ENCODE results near the gene CILP.

The CILP gene

DNA sequence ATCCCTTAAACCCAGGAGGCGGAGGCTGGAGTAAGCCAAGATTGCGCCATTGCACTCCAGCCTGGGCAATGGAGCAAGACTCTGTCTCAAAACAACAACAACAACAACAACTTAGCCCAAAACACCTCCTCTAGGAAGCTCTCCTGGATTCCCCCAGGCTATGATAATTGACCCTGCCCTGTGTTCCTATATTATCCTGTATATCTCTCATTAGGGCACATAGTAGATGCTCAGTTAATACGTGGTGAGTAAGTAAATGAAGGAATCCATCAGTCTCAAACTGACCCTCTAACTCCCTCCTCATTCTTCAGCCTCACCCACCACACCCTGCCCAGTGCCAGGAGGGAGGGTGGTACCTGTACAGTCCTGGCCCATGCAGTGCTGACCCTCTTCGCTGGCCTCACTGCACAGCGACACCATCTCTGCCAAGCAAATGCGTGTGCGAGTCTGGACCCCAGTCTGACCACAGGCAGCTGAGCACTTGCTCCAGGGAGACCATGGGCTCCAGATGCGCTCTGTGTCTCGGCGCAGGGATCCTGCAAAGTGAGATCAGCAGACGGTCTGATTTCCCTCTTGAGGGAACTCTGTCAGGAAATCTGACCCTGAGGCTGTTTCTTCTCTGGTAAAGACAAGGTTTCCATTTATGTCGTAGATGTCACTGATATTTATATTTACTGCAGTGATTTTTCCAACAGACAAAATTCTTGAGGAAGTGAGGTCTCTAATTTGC, 6.2 kb downstream of the CILP start:
- Histone ChIP-seq H3K36me3 (ENCODE audit: insufficient read depth) (no peaks in the 10 kb centered on the region), H3K9ac (no peak overlapping the region), H3K4me2 (no peak overlapping the region), H2AFZ (ENCODE audit: low read depth) (no peak overlapping the region), H3K4me1 (ENCODE audit: low read depth, poor library complexity, severe bottlenecking) (no peaks in the 10 kb centered on the region), H4K20me1 (ENCODE audit: insufficient read depth) (no peaks in the 10 kb centered on the region), H3K27ac (no peak overlapping the region), H3K27me3 (ENCODE audit: insufficient read depth, low read depth) (no peaks in the 10 kb centered on the region), H3K79me2 (ENCODE audit: insufficient read depth, low read depth) (no peaks in the 10 kb centered on the region), H3K4me3 (IDR thresholded peaks at IDR 0.05; ENCODE audit: insufficient read depth, low read depth, low read length) (no peak overlapping the region)
- TF ChIP-seq CTCF (conservative IDR thresholded peaks at IDR 0.05; ENCODE audit: low read depth, low read length), result no peak

DNA sequence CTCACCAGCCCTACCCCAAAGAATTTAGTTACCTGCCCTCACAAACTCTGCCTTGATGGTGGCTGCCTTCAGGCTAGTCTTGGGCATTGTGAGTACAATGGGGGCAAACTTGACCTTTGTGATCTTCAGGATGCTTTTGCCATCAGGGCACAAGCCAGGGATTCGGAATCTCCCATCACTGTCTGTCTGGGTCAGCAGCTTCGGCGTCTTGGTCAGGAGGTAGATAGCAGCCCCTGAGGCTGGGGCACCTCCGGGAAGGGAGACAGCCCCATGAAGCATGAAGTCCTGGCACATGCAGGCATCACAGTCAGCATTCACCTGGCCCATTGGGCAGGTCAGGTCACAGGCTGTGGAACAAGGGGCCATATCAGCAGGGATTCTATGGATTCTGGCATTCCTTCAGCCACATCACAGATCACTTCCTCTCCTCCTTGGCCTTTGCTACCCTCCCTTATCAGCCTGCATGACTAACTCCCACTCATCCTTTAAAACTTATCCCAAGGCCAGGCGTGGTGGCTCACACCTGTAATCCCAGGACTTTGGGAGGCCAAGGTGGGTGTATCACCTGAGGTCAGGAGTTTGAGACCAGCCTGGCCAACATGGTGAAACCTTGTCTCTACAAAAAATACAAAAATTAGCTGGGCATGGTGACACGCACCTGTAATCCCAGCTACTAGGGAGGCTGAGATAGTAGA, 6.9 kb downstream of the CILP start:
- TF ChIP-seq CTCF (conservative IDR thresholded peaks at IDR 0.05; ENCODE audit: low read depth, low read length), result no peak
- Histone ChIP-seq H4K20me1 (ENCODE audit: insufficient read depth) (no peaks in the 10 kb centered on the region), H3K27ac (no peak overlapping the region), H3K36me3 (ENCODE audit: insufficient read depth) (no peaks in the 10 kb centered on the region), H3K4me2 (no peak overlapping the region), H3K79me2 (ENCODE audit: insufficient read depth, low read depth) (no peaks in the 10 kb centered on the region), H3K9ac (no peak overlapping the region), H3K4me3 (IDR thresholded peaks at IDR 0.05; ENCODE audit: insufficient read depth, low read depth, low read length) (no peak overlapping the region), H3K4me1 (ENCODE audit: low read depth, poor library complexity, severe bottlenecking) (no peaks in the 10 kb centered on the region), H3K27me3 (ENCODE audit: insufficient read depth, low read depth) (no peaks in the 10 kb centered on the region), H2AFZ (ENCODE audit: low read depth) (no peak overlapping the region)

DNA sequence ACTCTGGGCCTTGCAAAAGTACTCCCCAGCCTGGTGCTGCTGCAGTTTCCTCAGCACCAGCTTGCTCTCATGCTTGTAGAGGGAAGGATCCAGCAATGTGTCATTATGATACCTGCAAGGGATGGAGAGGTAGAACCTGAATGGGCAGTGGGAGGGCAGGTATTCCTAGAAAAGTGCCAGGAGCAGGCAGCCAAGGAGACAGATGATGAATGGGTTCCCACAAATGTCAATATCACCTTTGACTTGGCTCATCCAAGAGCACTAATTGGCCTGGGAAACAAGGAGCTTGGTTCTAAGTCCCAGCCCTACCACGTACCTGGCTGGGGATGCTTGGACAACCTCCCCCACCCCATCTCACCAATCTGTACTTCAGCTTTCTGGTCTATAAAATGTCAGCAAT, 9.4 kb downstream of the CILP start:
- Histone ChIP-seq H3K36me3 (ENCODE audit: insufficient read depth) (no peaks in the 10 kb centered on the region), H3K4me2 (no peak overlapping the region), H3K27me3 (ENCODE audit: insufficient read depth, low read depth) (no peaks in the 10 kb centered on the region), H3K4me3 (IDR thresholded peaks at IDR 0.05; ENCODE audit: insufficient read depth, low read depth, low read length) (no peak overlapping the region), H3K27ac (no peak overlapping the region), H3K79me2 (ENCODE audit: insufficient read depth, low read depth) (no peaks in the 10 kb centered on the region), H3K9ac (no peak overlapping the region), H4K20me1 (ENCODE audit: insufficient read depth) (no peaks in the 10 kb centered on the region), H2AFZ (ENCODE audit: low read depth) (no peak overlapping the region), H3K4me1 (ENCODE audit: low read depth, poor library complexity, severe bottlenecking) (no peaks in the 10 kb centered on the region)
- TF ChIP-seq CTCF (conservative IDR thresholded peaks at IDR 0.05; ENCODE audit: low read depth, low read length), result no peak

DNA sequence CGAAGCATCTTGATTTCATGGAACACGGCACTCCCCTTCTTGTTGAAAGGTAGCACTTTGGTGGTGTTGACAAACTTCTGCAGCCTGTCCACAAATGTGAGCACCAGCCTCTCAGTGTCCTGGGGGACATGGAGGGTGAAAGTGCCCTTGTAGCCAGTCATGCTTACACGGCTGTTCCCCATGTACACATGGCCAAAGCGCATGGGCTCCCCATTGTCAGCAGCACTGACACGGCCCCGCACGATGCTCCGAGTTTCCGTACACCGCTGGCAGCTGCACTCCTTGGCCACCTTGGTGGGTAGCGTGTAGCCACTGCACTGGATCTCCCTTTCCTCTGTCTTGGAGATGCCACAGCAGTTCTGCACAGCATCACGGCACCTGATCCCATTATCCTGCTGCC, 12.7 kb downstream of the CILP start:
- no peak overlapping the region for H3K4me2 ChIP-seq
- no peaks in the 10 kb centered on the region for H4K20me1 ChIP-seq (ENCODE audit: insufficient read depth)
- no peak for TF ChIP-seq CTCF (conservative IDR thresholded peaks at IDR 0.05; ENCODE audit: low read depth, low read length)
- H3K36me3 ChIP-seq (ENCODE audit: insufficient read depth), result no peaks in the 10 kb centered on the region
- no peaks in the 10 kb centered on the region for H3K27me3 ChIP-seq (ENCODE audit: insufficient read depth, low read depth)
- H3K9ac ChIP-seq, result no peak overlapping the region
- no peak overlapping the region for H2AFZ ChIP-seq (ENCODE audit: low read depth)
- no peaks in the 10 kb centered on the region for H3K4me1 ChIP-seq (ENCODE audit: low read depth, poor library complexity, severe bottlenecking)
- no peak overlapping the region for H3K4me3 ChIP-seq (IDR thresholded peaks at IDR 0.05; ENCODE audit: insufficient read depth, low read depth, low read length)
- H3K27ac ChIP-seq, result no peak overlapping the region
- H3K79me2 ChIP-seq (ENCODE audit: insufficient read depth, low read depth), result no peaks in the 10 kb centered on the region

Measured in KMS-11 (cell line).